ENCODE measurements around the gene KRTAP6-1.

Gene KRTAP6-1

GRCh38 chr21:30613836-30614235 lies at the start of gene KRTAP6-1:
Gene KRTAP6-1 (minus strand): TSS chr21:30613930. CDS start chr21:30613904, 26 bp downstream.
- no peak for DNase-seq (ENCODE audit: low spot score)

- DNase-seq (ENCODE audit: low spot score) = no peak
Observed at GRCh38 chr21:30652891-30653290, 39.2 kb upstream of the KRTAP6-1 start.

GRCh38 chr21:30646904-30647414 lies 33.2 kb upstream of the KRTAP6-1 start:
- no peak for DNase-seq (ENCODE audit: low spot score)

GRCh38 chr21:30642564-30642963 lies 28.8 kb upstream of the KRTAP6-1 start, which contains the start of gene KRTAP20-3:
Gene KRTAP20-3 (plus strand): TSS chr21:30642864.
- no peak for DNase-seq (ENCODE audit: low spot score)

- DNase-seq (ENCODE audit: low spot score) = no peak
Observed at GRCh38 chr21:30638686-30639085, 25.0 kb upstream of the KRTAP6-1 start.

- no peak for DNase-seq (ENCODE audit: low spot score)
Observed at GRCh38 chr21:30634906-30635305, 21.2 kb upstream of the KRTAP6-1 start, which contains the start of gene KRTAP20-2. Gene KRTAP20-2 (plus strand): TSS chr21:30635206. CDS start chr21:30635264, 58 bp downstream.

- DNase-seq (ENCODE audit: low spot score) = no peak
Observed at GRCh38 chr21:30629200-30629599, 15.5 kb upstream of the KRTAP6-1 start.

- DNase-seq (ENCODE audit: low spot score) = no peak
Observed at GRCh38 chr21:30628109-30628508, 14.4 kb upstream of the KRTAP6-1 start.

- no peak for DNase-seq (ENCODE audit: low spot score)
Observed at GRCh38 chr21:30625449-30626165, 11.9 kb upstream of the KRTAP6-1 start.

GRCh38 chr21:30623362-30623761 lies 9.6 kb upstream of the KRTAP6-1 start:
- no peak for DNase-seq (ENCODE audit: low spot score)

GRCh38 chr21:30620522-30620921 lies 6.8 kb upstream of the KRTAP6-1 start, which contains the start of gene KRTAP20-4:
Gene KRTAP20-4 (plus strand): TSS chr21:30620627.
- DNase-seq (ENCODE audit: low spot score) = no peak

GRCh38 chr21:30620080-30620479 lies 6.3 kb upstream of the KRTAP6-1 start:
- no peak for DNase-seq (ENCODE audit: low spot score)

GRCh38 chr21:30616125-30616524 lies 2.4 kb upstream of the KRTAP6-1 start, which contains the start of gene KRTAP20-1:
Gene KRTAP20-1 (plus strand): TSS chr21:30616425. CDS start chr21:30616455, 30 bp downstream.
- DNase-seq (ENCODE audit: low spot score) = no peak

GRCh38 chr21:30615199-30615598 lies 1.5 kb upstream of the KRTAP6-1 start:
- no peak for DNase-seq (ENCODE audit: low spot score)

GRCh38 chr21:30612132-30612531 lies 1.6 kb downstream of the KRTAP6-1 start:
- DNase-seq (ENCODE audit: low spot score) = no peak

GRCh38 chr21:30605968-30606367 lies 7.8 kb downstream of the KRTAP6-1 start:
- DNase-seq (ENCODE audit: low spot score) = no peak

GRCh38 chr21:30600787-30601186 lies 12.9 kb downstream of the KRTAP6-1 start, which contains the start of gene KRTAP22-1:
Gene KRTAP22-1 (plus strand): TSS chr21:30601087.
- DNase-seq (ENCODE audit: low spot score) = no peak

- no peak for DNase-seq (ENCODE audit: low spot score)
Observed at GRCh38 chr21:30598802-30599201, 14.9 kb downstream of the KRTAP6-1 start, which contains the start of gene KRTAP6-2. Gene KRTAP6-2 (minus strand): TSS chr21:30598902. CDS start chr21:30598874, 28 bp downstream.

GRCh38 chr21:30592140-30592539 lies 21.6 kb downstream of the KRTAP6-1 start, which contains the start of gene KRTAP6-3:
Gene KRTAP6-3 (plus strand): TSS chr21:30592440. CDS start chr21:30592446, 6 bp downstream.
- no peak for DNase-seq (ENCODE audit: low spot score)

GRCh38 chr21:30590297-30590696 lies 23.4 kb downstream of the KRTAP6-1 start, which contains the start of gene KRTAP22-2:
Gene KRTAP22-2 (minus strand): TSS chr21:30590397.
- DNase-seq (ENCODE audit: low spot score) = no peak

GRCh38 chr21:30582870-30583269 lies 30.9 kb downstream of the KRTAP6-1 start:
- no peak for DNase-seq (ENCODE audit: low spot score)

GRCh38 chr21:30580132-30580531 lies 33.6 kb downstream of the KRTAP6-1 start:
- no peak for DNase-seq (ENCODE audit: low spot score)

GRCh38 chr21:30579346-30579745 lies 34.4 kb downstream of the KRTAP6-1 start:
- DNase-seq (ENCODE audit: low spot score) = no peak
